Kidney (tissue), 14 donors: ENCODE results near the gene SVIL. TPM values are rescaled to one million over a fixed set of nuclear protein-coding genes. Genes with fewer than 3 reads are reported as not detected.

ENCODE experiments used
- DNase-seq, 5 donors: peaks; one replicate each; pipeline ENCODE4 v3.0.0-alpha.2; 2013 to 2020
- FAIRE-seq: peaks from 2 replicates; lab custom pipeline; 2012; peaks lifted over from hg19 to GRCh38; lab: Jason Lieb, UNC
- H3K27ac ChIP-seq, 2 donors: one replicate each; pipeline ENCODE4 v1.7.0; 2013; ENCODE audit warnings: low read depth in 2 of 2, low read length in 2 of 2, inconsistent platforms in 1 of 2
- H3K27me3 ChIP-seq: one replicate; pipeline ENCODE4 v1.7.1; 2013; ENCODE audit warnings: low read length, inconsistent platforms; ENCODE audit not compliant: control insufficient read depth, insufficient read depth
- H3K36me3 ChIP-seq, 3 donors: one replicate each; pipeline versions ENCODE4 v1.7.0 to v1.7.1; 2013; ENCODE audit warnings: low read length in 3 of 3, control low read depth in 1 of 3, inconsistent platforms in 1 of 3; ENCODE audit not compliant: insufficient read depth in 3 of 3, control insufficient read depth in 2 of 3
- H3K4me1 ChIP-seq, 3 donors: one replicate each; pipeline versions ENCODE4 v1.7.0 to v1.7.1; 2013; ENCODE audit warnings: low read length in 3 of 3, inconsistent platforms in 1 of 3, low read depth in 1 of 3; ENCODE audit not compliant: control insufficient read depth in 2 of 3, insufficient read depth in 2 of 3
- H3K4me3 ChIP-seq, 3 donors: one replicate each; pipeline versions ENCODE4 v1.7.0 to v1.8.1; 2013; ENCODE audit warnings: low read length in 3 of 3, control low read depth in 1 of 3, inconsistent platforms in 1 of 3
- H3K9ac ChIP-seq, 3 donors: one replicate each; pipeline versions ENCODE4 v1.7.0 to v1.7.1; 2013; ENCODE audit warnings: low read length in 3 of 3, control low read depth in 1 of 3, inconsistent platforms in 1 of 3
- H3K9me3 ChIP-seq, 3 donors: one replicate each; pipeline versions ENCODE4 v1.7.0 to v1.7.1; 2013; ENCODE audit warnings: low read length in 3 of 3, control low read depth in 1 of 3, inconsistent platforms in 1 of 3; ENCODE audit not compliant: control insufficient read depth in 2 of 3, insufficient read depth in 1 of 3
- CTCF ChIP-seq: IDR thresholded peaks from 3 replicates; pipeline ENCODE4 v1.5.1; 2012; ENCODE audit warnings: mild to moderate bottlenecking, moderate library complexity, borderline replicate concordance; ENCODE audit not compliant: insufficient read depth; ENCODE audit errors: extremely low read depth
- intact Hi-C: fragments of 100-400 bp; cut with DNase I; formaldehyde crosslinking; loops from one replicate; pipeline ENCODE4 v1.11.1; 2022
- polyA plus RNA-seq: library from polyadenylated mRNA; stranded (reverse); fragments of 350-450 nt; fragmentation: Illumina TruSeq; extraction: RNeasy Lipid Tissue Mini Kit (QIAGEN cat#74804); gene quantifications from one replicate; pipeline ENCODE4 v1.2.3, GENCODE V29; 2014; ENCODE audit warnings: low read depth, low replicate concordance; ENCODE audit not compliant: insufficient read depth
- total RNA-seq: library from RNA; stranded (reverse); fragmentation: NEBNext Ultra II Directional; extraction: Animal tissue kit (Norgen Biotek cat#: 25700); gene quantifications from one replicate; pipeline ENCODE4 v1.2.1, GENCODE V29; 2021
- donor health status: control.
- donor health status: control.
- donor health status: control.
- donor health status: control.
- donor health status: control.
- donor health status: DM: yes; HTN: yes; CAD: no.
- donor health status: Normal renal cell carcinoma (clear cell type).

Gene SVIL
- total and polyA plus RNA-seq, 2 donors from 2014 or later: 7.4 to 94.4 TPM

- H3K9ac ChIP-seq: no peak overlapping the region
- no peaks in the 10 kb centered on the region for H3K27me3 ChIP-seq
- peaks cover 0 to 22% (median 2%) of the 10 kb centered on the region in 3 donors for H3K36me3 ChIP-seq
- no peaks in the 10 kb centered on the region for H3K9me3 ChIP-seq
- DNase-seq (peak in 1 of 5 donors; percentile 61), FAIRE-seq (peak; percentile 68)
- TF ChIP-seq CTCF: no peak
- peak overlapping the region in 1 of 3 donors; percentile 2 for H3K4me3 ChIP-seq
- peak overlapping the region; percentile 23 to 59 for H3K27ac ChIP-seq
- peaks cover 0 to 22% (median 9%) of the 10 kb centered on the region in 3 donors for H3K4me1 ChIP-seq
- intact Hi-C loops: no loop called here
Measured at GRCh38 chr10:29472301-29473086, 162.3 kb downstream of the SVIL start.

GRCh38 chr10:29471544-29471859 is 163.3 kb downstream of the SVIL start:
- H3K9me3 ChIP-seq: no peaks in the 10 kb centered on the region
- no peak for DNase-seq
- no peaks in the 10 kb centered on the region for H3K27me3 ChIP-seq
- no peak overlapping the region for H3K4me3 ChIP-seq
- no peak for FAIRE-seq
- TF ChIP-seq CTCF: no peak
- no peak overlapping the region for H3K9ac ChIP-seq
- intact Hi-C loops: no loop called here
- H3K27ac ChIP-seq: no peak overlapping the region
- H3K36me3 ChIP-seq: peaks cover 0 to 24% (median 2%) of the 10 kb centered on the region in 3 donors
- peaks cover 0 to 17% (median 9%) of the 10 kb centered on the region in 3 donors for H3K4me1 ChIP-seq

- no peak for FAIRE-seq
- Histone ChIP-seq H3K27me3 (no peaks in the 10 kb centered on the region), H3K27ac (peak overlapping the region in 1 of 2 donors; percentile 75), H3K36me3 (peaks cover 0 to 29% (median 2%) of the 10 kb centered on the region in 3 donors), H3K4me1 (peaks cover 0 to 17% (median 9%) of the 10 kb centered on the region in 3 donors), H3K9me3 (no peaks in the 10 kb centered on the region), H3K4me3 (no peak overlapping the region), H3K9ac (no peak overlapping the region)
- TF ChIP-seq CTCF: no peak
- intact Hi-C loops: no loop called here
- DNase-seq: no peak
Measured at GRCh38 chr10:29470843-29471543, 163.8 kb downstream of the SVIL start.
